GM12878 (cell line): Measurements from ENCODE around the gene HDDC3. TPM values are rescaled to one million over a fixed set of nuclear protein-coding genes. Genes with fewer than 3 reads are reported as not detected.

Experiments
- ATAC-seq: fragments of 200-7000 bp; cut with Tn5 transposase; 3 replicates; pipeline ENCODE4 v1.9.1; 2020; ENCODE audit warnings: mild to moderate bottlenecking, moderate library complexity
- BruUV-seq: library from RNA; stranded (reverse); fragments of 400-500 nt; replicated peaks from 2 replicates; lab custom pipeline; 2021; lab: Mats Ljungman, UMichigan
- CTCF ChIA-PET: fragments of 300-600 bp; sonication (Branson Sonifier 250); formaldehyde crosslinking; extraction: SDS; loops from one replicate; lab custom pipeline; 2021; ENCODE audit warnings: inconsistent platforms; lab: Yijun Ruan, JAX
- POLR2A ChIA-PET: fragments of 350-600 bp; formaldehyde crosslinking; extraction: SDS; loops from one replicate; lab custom pipeline; 2021; ENCODE audit warnings: inconsistent platforms; lab: Charles Lee
- RAD21 ChIA-PET: fragments of 300-600 bp; sonication (Branson Sonifier 250); formaldehyde crosslinking; loops from one replicate; lab custom pipeline; 2023; ENCODE audit warnings: antibody characterized with exemption; ENCODE audit not compliant: unreplicated experiment; lab: Charles Lee
- SMC1A ChIA-PET: fragments of 300-600 bp; sonication (Branson Sonifier 250); formaldehyde crosslinking; loops from one replicate; lab custom pipeline; 2023; ENCODE audit not compliant: unreplicated experiment, uncharacterized antibody; lab: Charles Lee
- DNase-seq: peaks from one replicate; pipeline ENCODE4 v3.0.0-alpha.2; 2011; ENCODE audit warnings: low read depth, low spot score
- FAIRE-seq: peaks from 3 replicates; lab custom pipeline; 2011; peaks lifted over from hg19 to GRCh38; lab: Jason Lieb, UNC
- H2AFZ ChIP-seq: 2 replicates; pipeline ENCODE4 v1.6.0; 2011; ENCODE audit warnings: low read depth, low read length, control low read depth; ENCODE audit not compliant: control insufficient read depth
- H3K27ac ChIP-seq: 2 replicates; pipeline ENCODE4 v1.5.1; 2011; ENCODE audit warnings: control low read depth; ENCODE audit not compliant: control insufficient read depth, insufficient read depth
- H3K27me3 ChIP-seq, 2 experiments: replicated peaks in 1 of 2; 2 replicates each; pipeline versions ENCODE4 v1.6.0 to v1.6.1; 2011; ENCODE audit warnings: low read length in 1 of 2; ENCODE audit not compliant: control insufficient read depth in 2 of 2, insufficient read depth in 2 of 2
- H3K36me3 ChIP-seq, 2 experiments: 2 replicates each; pipeline ENCODE4 v1.5.1; 2011; ENCODE audit warnings: low read length in 1 of 2; ENCODE audit not compliant: control insufficient read depth in 2 of 2, insufficient read depth in 2 of 2
- H3K4me1 ChIP-seq: 2 replicates; pipeline ENCODE4 v1.6.1; 2011; ENCODE audit warnings: mild to moderate bottlenecking, low read length, moderate library complexity, mixed read lengths; ENCODE audit not compliant: control insufficient read depth, insufficient read depth
- H3K4me2 ChIP-seq: 2 replicates; pipeline ENCODE4 v1.6.0; 2011; ENCODE audit warnings: control low read depth; ENCODE audit not compliant: control insufficient read depth, insufficient read depth
- H3K4me3 ChIP-seq: fragments of 200-600 bp; sonication (generic); 2 replicates; pipeline ENCODE4 v1.5.1; 2016
- H3K79me2 ChIP-seq: 2 replicates; pipeline ENCODE4 v1.6.0; 2011; ENCODE audit warnings: low read length; ENCODE audit not compliant: control insufficient read depth, insufficient read depth
- H3K9ac ChIP-seq: 2 replicates; pipeline ENCODE4 v1.8.0; 2011; ENCODE audit warnings: low read length, control low read depth, mixed read lengths; ENCODE audit not compliant: control insufficient read depth, insufficient read depth
- H3K9me3 ChIP-seq: replicated peaks from 3 replicates; pipeline ENCODE4 v1.5.1; 2011; ENCODE audit warnings: mild to moderate bottlenecking, low read length; ENCODE audit not compliant: control insufficient read depth, insufficient read depth
- H4K20me1 ChIP-seq: 2 replicates; pipeline ENCODE4 v1.6.0; 2011; ENCODE audit not compliant: control insufficient read depth, insufficient read depth
- ATF2 ChIP-seq: IDR thresholded peaks from 2 replicates; pipeline ENCODE4 v1.6.1; 2012; ENCODE audit warnings: low read length, inconsistent platforms
- BCL11A ChIP-seq: IDR thresholded peaks from 2 replicates; pipeline ENCODE4 v1.6.1; 2011; ENCODE audit warnings: low read depth, low read length
- BHLHE40 ChIP-seq, 2 experiments: fragments of 450-650 bp in 1 of 2; IDR thresholded peaks; 2 replicates each; pipeline ENCODE4 v1.6.1; 2011 to 2017; ENCODE audit warnings: low read depth in 2 of 2, borderline replicate concordance in 1 of 2, improper control_type of control experiment in 1 of 2, low read length in 1 of 2, mild to moderate bottlenecking in 1 of 2
- CHD1 ChIP-seq: IDR thresholded peaks from 2 replicates; pipeline ENCODE4 v1.6.1; 2012; ENCODE audit warnings: low read depth, low read length, improper control_type of control experiment
- CHD2 ChIP-seq: IDR thresholded peaks from 2 replicates; pipeline ENCODE4 v1.6.1; 2011; ENCODE audit warnings: low read depth, low read length, improper control_type of control experiment, borderline replicate concordance
- EGR1 ChIP-seq, 2 experiments: IDR thresholded peaks; 1 replicate in 1 of 2; 2 replicates in 1 of 2; pipeline ENCODE4 v1.6.1; 2011 to 2012; ENCODE audit warnings: low read depth in 2 of 2, low read length in 2 of 2, borderline replicate concordance in 1 of 2, mild to moderate bottlenecking in 1 of 2, moderate library complexity in 1 of 2
- FOXK2 ChIP-seq: fragments of 450-650 bp; IDR thresholded peaks from 2 replicates; pipeline ENCODE4 v1.6.1; 2017; ENCODE audit warnings: mild to moderate bottlenecking, moderate library complexity
- HDAC2 ChIP-seq: fragments of 200-600 bp; sonication (generic); IDR thresholded peaks from 2 replicates; pipeline ENCODE4 v1.6.1; 2017
- IKZF1 ChIP-seq: fragments of 450-650 bp; conservative IDR thresholded peaks from 2 replicates; pipeline ENCODE4 v1.6.1; 2017; ENCODE audit warnings: antibody characterized with exemption, mild to moderate bottlenecking
- JUND ChIP-seq: IDR thresholded peaks from 2 replicates; pipeline ENCODE4 v1.6.1; 2012; ENCODE audit warnings: low read depth, mild to moderate bottlenecking, low read length, improper control_type of control experiment, moderate library complexity
- KAT2A ChIP-seq: conservative IDR thresholded peaks from 2 replicates; pipeline ENCODE4 v1.6.1; 2011; ENCODE audit warnings: low read depth, low read length; ENCODE audit not compliant: control insufficient read depth
- MYB ChIP-seq: fragments of 150-350 bp; IDR thresholded peaks from 2 replicates; pipeline ENCODE4 v1.6.1; 2014; ENCODE audit warnings: mild to moderate bottlenecking, low read depth, low read length, borderline replicate concordance
- SIN3A ChIP-seq: IDR thresholded peaks from 2 replicates; pipeline ENCODE4 v1.6.1; 2012; ENCODE audit warnings: low read depth, low read length, improper control_type of control experiment
- SMARCA5 ChIP-seq: fragments of 450-650 bp; IDR thresholded peaks from 2 replicates; pipeline ENCODE4 v1.6.1; 2017; ENCODE audit warnings: mild to moderate bottlenecking
- TCF3 ChIP-seq: IDR thresholded peaks from 2 replicates; pipeline ENCODE4 v1.6.1; 2012; ENCODE audit warnings: low read depth, mild to moderate bottlenecking, low read length, borderline replicate concordance; ENCODE audit not compliant: insufficient read depth
- TCF7 ChIP-seq: IDR thresholded peaks from 2 replicates; pipeline ENCODE4 v1.6.1; 2014; ENCODE audit warnings: antibody characterized with exemption, borderline replicate concordance
- ZNF622 ChIP-seq: fragments of 450-650 bp; IDR thresholded peaks from 2 replicates; pipeline ENCODE4 v1.6.1; 2017; ENCODE audit warnings: mild to moderate bottlenecking, inconsistent platforms
- ZNF687 ChIP-seq: fragments of 450-650 bp; IDR thresholded peaks from 2 replicates; pipeline ENCODE4 v1.6.1; 2017; ENCODE audit warnings: mild to moderate bottlenecking, moderate library complexity
- WGBS: methylation state at CpG from one replicate; pipeline ENCODE4 v1.1.6; 2016; ENCODE audit warnings: low lambda C conversion rate; ENCODE audit not compliant: insufficient replicate concordance, insufficient coverage; ENCODE audit errors: missing lambda C conversion rate; 5-methylcytosine and 5-hydroxymethylcytosine counted together
- in situ Hi-C: fragments of 300-500 bp; cut with MboI; formaldehyde crosslinking; loops from 9 replicates; pipeline ENCODE4 v1.14.3; 2018; ENCODE audit warnings: mixed read lengths
- intact Hi-C: fragments of 100-400 bp; cut with micrococcal nuclease; formaldehyde crosslinking; loops from one replicate; pipeline ENCODE4 v1.14.2; 2022; ENCODE audit not compliant: unreplicated experiment
- polyA plus RNA-seq, 11 experiments: library from polyadenylated mRNA; depleted of rRNA in 4 of 11; unstranded in 6 of 11; stranded (reverse) in 5 of 11; fragments of >200 nt; fragmentation: Nextera tagmentation in 4 of 11; fragmentation: Illumina TruSeq in 1 of 11; extraction: Ambion mirVana in 4 of 11; extraction: Trizol in 1 of 11; gene quantifications; 1 replicate in 1 of 11; 2 replicates in 10 of 11; pipeline versions ENCODE4 v1.2.1 to v1.2.3, GENCODE V29; 2011 to 2016; ENCODE audit warnings: inconsistent platforms in 2 of 11, missing spikeins in 2 of 11, low read depth in 1 of 11
- total RNA-seq, 4 experiments: library from RNA; depleted of rRNA in 3 of 4; stranded (reverse); fragments of >200 nt in 3 of 4; fragmentation: Illumina TruSeq in 1 of 4; extraction: Trizol in 1 of 4; gene quantifications; 2 replicates each; pipeline versions ENCODE4 v1.2.1 to v1.2.3, GENCODE V29; 2013 to 2021

HDDC3 gene
- total and polyA plus RNA-seq, 10 of the 15 experiments (the other 5 are each of a cell fraction or from before 2014, with no cell fraction given) = 5.6 to 39.5 (median 23.0) TPM

- TF ChIP-seq EGR1 (IDR thresholded peaks at IDR 0.05; ENCODE audit: borderline replicate concordance in 1 of 2, low read depth in 2 of 2, low read length in 2 of 2) = no peak
- TF ChIP-seq BHLHE40 (IDR thresholded peaks at IDR 0.05; ENCODE audit: borderline replicate concordance in 1 of 2, low read depth in 2 of 2, low read length in 1 of 2) = no peak
- no peak for TF ChIP-seq CHD1
- TF ChIP-seq IKZF1 = no peak
- TF ChIP-seq SIN3A = no peak
- TF ChIP-seq MYB = no peak
- no peak for TF ChIP-seq HDAC2
- TF ChIP-seq FOXK2 = no peak
- no peak for TF ChIP-seq BCL11A
- TF ChIP-seq TCF7 = no peak
- TF ChIP-seq JUND = no peak
- TF ChIP-seq TCF3 = no peak
- TF ChIP-seq ATF2 = no peak
- TF ChIP-seq CHD2 = no peak
- no peak for TF ChIP-seq ZNF687
- no peak for TF ChIP-seq SMARCA5
- no peak for TF ChIP-seq ZNF622
- TF ChIP-seq KAT2A = no peak
- intact Hi-C loops = loop anchor here (5.0 kb wide), 3 partner anchors 35 to 90 kb away; partner anchors contain the start of genes PRC1 and VPS33B
- no TSS peak for BruUV-seq
- ATAC-seq = no peak
- Histone ChIP-seq H3K79me2 (peaks cover 24% of the 10 kb centered on the region), H3K4me2 (peak overlapping the region; percentile 78; the same call in 1 of the 2 replicates), H3K27me3 (no peaks in the 10 kb centered on the region), H3K9me3 (no peaks in the 10 kb centered on the region), H3K27ac (no peak overlapping the region), H3K9ac (peak overlapping the region; percentile 98; the same call in 1 of the 2 replicates), H4K20me1 (no peaks in the 10 kb centered on the region), H3K36me3 (peaks cover 21 to 30% of the 10 kb centered on the region in 2 experiments), H3K4me1 (peaks cover 3% of the 10 kb centered on the region; the same call in 1 of the 2 replicates), H2AFZ (no peak overlapping the region), H3K4me3 (peak overlapping the region; percentile 87)
- ChIA-PET CTCF (interaction anchor here (0.8 to 6.4 kb wide), 19 partner anchors 9 to 911 kb away, joined by 3 to 74 read pairs (median 5); partner anchors contain the start of genes HDDC3 and UNC45A), SMC1A (interaction anchor here (1.1 to 4.1 kb wide), 3 partner anchors 25 to 92 kb away, joined by 4 to 14 read pairs (median 11); no protein-coding TSS in a partner anchor), RAD21 (interaction anchor here (0.5 to 4.5 kb wide), 8 partner anchors 17 to 314 kb away, joined by 3 to 24 read pairs (median 3); partner anchors contain the start of genes HDDC3 and UNC45A), POLR2A (interaction anchor here (1.5 to 3.6 kb wide), 2 partner anchors 25 to 30 kb away, joined by 4 to 26 read pairs; partner anchors contain the start of gene HDDC3)
- no peak for FAIRE-seq
- in situ Hi-C loops = loop anchor here (25.0 kb wide), 1 partner anchor 1370 kb away; the partner anchor contains the start of gene TICRR
- 97% methylated on average over 57 of the region's 63 CpGs for WGBS
- no peak for DNase-seq
Measured at GRCh38 chr15:90957031-90957790, 24.9 kb upstream of the HDDC3 start.
